HepG2 (cell line): ENCODE data around the gene RRP36. TPM values are rescaled to one million over a fixed set of nuclear protein-coding genes. Genes with fewer than 3 reads are reported as not detected.

Experiments
- ATAC-seq: fragments of 200-7000 bp; cut with Tn5 transposase; 3 replicates; pipeline ENCODE4 v1.9.1; 2020; ENCODE audit warnings: mild to moderate bottlenecking, moderate library complexity
- BruUV-seq: library from RNA; stranded (reverse); fragments of 400-500 nt; replicated peaks from 2 replicates; lab custom pipeline; 2021; lab: Mats Ljungman, UMichigan
- CTCF ChIA-PET: fragments of 300-600 bp; formaldehyde crosslinking; extraction: SDS; loops from one replicate; lab custom pipeline; 2021; ENCODE audit warnings: low total read pairs, inconsistent platforms, low intra/inter-chr PET ratio; lab: Yijun Ruan, JAX
- POLR2A ChIA-PET: fragments of 350-600 bp; sonication (Branson Sonifier 250); formaldehyde crosslinking; loops from one replicate; lab custom pipeline; 2020; ENCODE audit warnings: antibody characterized with exemption, inconsistent platforms; lab: Yijun Ruan, JAX
- DNase-seq: peaks from one replicate; pipeline ENCODE4 v3.0.0-alpha.2; 2015; ENCODE audit warnings: low spot score
- FAIRE-seq: peaks from 3 replicates; lab custom pipeline; 2011; peaks lifted over from hg19 to GRCh38; lab: Jason Lieb, UNC
- H2AFZ ChIP-seq: one replicate; pipeline ENCODE4 v1.6.1; 2011; ENCODE audit warnings: low read length, inconsistent platforms
- H3K27ac ChIP-seq: fragments of 300-600 bp; 3 replicates; pipeline ENCODE4 v1.8.0; 2011; ENCODE audit warnings: mixed run types, mild to moderate bottlenecking, mixed read lengths, low read length, inconsistent platforms; ENCODE audit not compliant: insufficient read depth; ENCODE audit errors: extremely low read length
- H3K27me3 ChIP-seq, 2 experiments: fragments of 200-600 bp in 1 of 2; 2 replicates in 1 of 2; 3 replicates in 1 of 2; pipeline versions ENCODE4 v1.6.0 to v1.8.0; 2011; ENCODE audit warnings: low read length in 2 of 2, mild to moderate bottlenecking in 2 of 2, moderate library complexity in 2 of 2, inconsistent platforms in 1 of 2; ENCODE audit not compliant: insufficient read depth in 2 of 2, control insufficient read depth in 1 of 2
- H3K36me3 ChIP-seq, 2 experiments: fragments of 200-600 bp in 1 of 2; replicated peaks in 1 of 2; 2 replicates in 1 of 2; 3 replicates in 1 of 2; pipeline versions ENCODE4 v1.5.1 to v1.8.0; 2011; ENCODE audit warnings: low read length in 2 of 2, inconsistent platforms in 1 of 2; ENCODE audit not compliant: insufficient read depth in 2 of 2, control insufficient read depth in 1 of 2
- H3K4me1 ChIP-seq: 2 replicates; pipeline ENCODE4 v1.5.1; 2012; ENCODE audit warnings: low read length, inconsistent platforms; ENCODE audit not compliant: insufficient read depth
- H3K4me2 ChIP-seq: 2 replicates; pipeline ENCODE4 v1.6.0; 2011; ENCODE audit warnings: low read depth, low read length, inconsistent platforms
- H3K4me3 ChIP-seq, 3 experiments: fragments of 200-600 bp in 1 of 3; sonication (generic), shearing (Covaris generic) in 1 of 3; replicated peaks in 1 of 3; 2 replicates each; pipeline ENCODE4 v1.5.1; 2011 to 2016; ENCODE audit warnings: low read length in 3 of 3, inconsistent platforms in 2 of 3, low read depth in 2 of 3, mild to moderate bottlenecking in 2 of 3, control low read depth in 1 of 3, mixed read lengths in 1 of 3; ENCODE audit not compliant: insufficient read depth in 1 of 3
- H3K79me2 ChIP-seq: one replicate; pipeline ENCODE4 v1.6.1; 2011; ENCODE audit warnings: low read length, inconsistent platforms; ENCODE audit not compliant: insufficient read depth
- H3K9ac ChIP-seq: 2 replicates; pipeline ENCODE4 v1.6.0; 2011; ENCODE audit warnings: mild to moderate bottlenecking, low read depth, low read length, inconsistent platforms; ENCODE audit not compliant: insufficient read depth
- H3K9me3 ChIP-seq: 2 replicates; pipeline ENCODE4 v1.5.1; 2012; ENCODE audit warnings: mild to moderate bottlenecking, low read length
- H4K20me1 ChIP-seq: 2 replicates; pipeline ENCODE4 v1.6.0; 2011; ENCODE audit warnings: inconsistent platforms, mild to moderate bottlenecking, low read length, moderate library complexity; ENCODE audit not compliant: insufficient read depth
- CBX5 ChIP-seq: sonication (generic); formaldehyde crosslinking; IDR thresholded peaks from 2 replicates; pipeline ENCODE4 v1.4.0; 2020; ENCODE audit warnings: missing genetic modification reagents, borderline replicate concordance
- MBNL3 ChIP-seq: fragments of 250-450 bp; sonication (Bioruptor Pico); conservative IDR thresholded peaks from 2 replicates; pipeline ENCODE4 v1.8.0; 2022; ENCODE audit warnings: mild to moderate bottlenecking, inconsistent platforms
- MEIS1 ChIP-seq: sonication (generic); formaldehyde crosslinking; IDR thresholded peaks from 2 replicates; pipeline ENCODE4 v1.9.0; 2021; ENCODE audit warnings: mild to moderate bottlenecking, missing genetic modification reagents, moderate library complexity, borderline replicate concordance
- PITX1 ChIP-seq: sonication (generic); formaldehyde crosslinking; IDR thresholded peaks from 2 replicates; pipeline ENCODE4 v1.5.1; 2020; ENCODE audit warnings: mild to moderate bottlenecking, missing genetic modification reagents
- POGZ ChIP-seq: sonication (generic); formaldehyde crosslinking; IDR thresholded peaks from 2 replicates; pipeline ENCODE4 v1.4.0; 2020; ENCODE audit warnings: mild to moderate bottlenecking, missing genetic modification reagents
- THYN1 ChIP-seq: sonication (generic); formaldehyde crosslinking; IDR thresholded peaks from 2 replicates; pipeline ENCODE4 v1.8.1; 2023; ENCODE audit warnings: low read depth, mild to moderate bottlenecking, moderate library complexity, missing genetic modification reagents, borderline replicate concordance
- YEATS4 ChIP-seq: sonication (generic); formaldehyde crosslinking; IDR thresholded peaks from 2 replicates; pipeline ENCODE4 v1.4.0; 2020; ENCODE audit warnings: missing genetic modification reagents, borderline replicate concordance
- ZFYVE20 ChIP-seq: sonication (generic); formaldehyde crosslinking; IDR thresholded peaks from 2 replicates; pipeline ENCODE4 v1.8.0; 2023; ENCODE audit warnings: low read depth, mild to moderate bottlenecking, moderate library complexity, missing genetic modification reagents, borderline replicate concordance
- ZNF234 ChIP-seq: sonication (generic); formaldehyde crosslinking; conservative IDR thresholded peaks from 2 replicates; pipeline ENCODE4 v1.5.1; 2020; ENCODE audit warnings: mild to moderate bottlenecking, missing genetic modification reagents
- ZNF367 ChIP-seq: sonication (generic); formaldehyde crosslinking; IDR thresholded peaks from 2 replicates; pipeline ENCODE4 v1.4.0; 2020; ENCODE audit warnings: missing genetic modification reagents, borderline replicate concordance
- ZNF513 ChIP-seq: sonication (generic); formaldehyde crosslinking; conservative IDR thresholded peaks from 2 replicates; pipeline ENCODE4 v1.5.0; 2020; ENCODE audit warnings: missing genetic modification reagents
- ZNF652 ChIP-seq: IDR thresholded peaks from 2 replicates; pipeline ENCODE4 v1.6.1; 2016; ENCODE audit warnings: low read depth, borderline replicate concordance
- ZNF703 ChIP-seq: sonication (generic); formaldehyde crosslinking; IDR thresholded peaks from 2 replicates; pipeline ENCODE4 v1.5.1; 2020; ENCODE audit warnings: missing genetic modification reagents, mild to moderate bottlenecking, moderate library complexity, borderline replicate concordance
- WGBS: methylation state at CpG from one replicate; pipeline ENCODE4 v1.1.6; 2017; ENCODE audit warnings: low lambda C conversion rate; 5-methylcytosine and 5-hydroxymethylcytosine counted together
- in situ Hi-C: cut with HindIII; loops from 2 replicates; pipeline ENCODE4 v1.10.0; 2017; ENCODE audit warnings: low pct_unique_long_range_greater_than_20kb; ENCODE audit not compliant: extremely low pct_ligation_motif_present
- intact Hi-C: fragments of 100-400 bp; cut with micrococcal nuclease; formaldehyde crosslinking; loops from one replicate; pipeline ENCODE4 v1.10.0; 2022; ENCODE audit not compliant: unreplicated experiment
- polyA plus RNA-seq, 8 experiments: library from polyadenylated mRNA; depleted of rRNA in 3 of 8; stranded (reverse) in 7 of 8; unstranded in 1 of 8; fragments of >200 nt; fragmentation: Illumina TruSeq in 4 of 8; extraction: Trizol in 4 of 8; gene quantifications; 2 replicates each; pipeline versions ENCODE4 v1.2.1 to v1.2.3, GENCODE V29; 2011 to 2016; ENCODE audit warnings: low read depth in 4 of 8, missing spikeins in 1 of 8, mixed read lengths in 1 of 8; ENCODE audit not compliant: insufficient read depth in 1 of 8
- total RNA-seq, 5 experiments: library from RNA; depleted of rRNA; stranded (reverse); fragments of >200 nt; fragmentation: Illumina TruSeq; extraction: Trizol; gene quantifications; 2 replicates each; pipeline ENCODE4 v1.2.3, GENCODE V29; 2016; ENCODE audit warnings: low read depth in 1 of 5
- TF ChIP-seq, protein P1 (sequence below): fragments of 450-650 bp; IDR thresholded peaks from 2 replicates; pipeline ENCODE4 v1.6.1; 2017; ENCODE audit warnings: mild to moderate bottlenecking
- TF ChIP-seq, protein P2 (sequence below): sonication (generic); formaldehyde crosslinking; IDR thresholded peaks from 2 replicates; pipeline ENCODE4 v1.4.0; 2020; ENCODE audit warnings: missing genetic modification reagents

The RRP36 gene
- total and polyA plus RNA-seq, 2 of the 13 experiments (the other 11 are each of a cell fraction or from before 2014, with no cell fraction given): 29.5 to 144 TPM

GRCh38 chr6:43036712-43037111, 15.3 kb downstream of the RRP36 start:
- Histone ChIP-seq H2AFZ (no peak overlapping the region), H3K9ac (no peak overlapping the region), H3K4me2 (no peak overlapping the region), H3K27ac (no peak overlapping the region)
- no peak for ATAC-seq
- ChIA-PET CTCF (no interaction called here), POLR2A (interaction anchor here (0.6 to 5.2 kb wide), 7 partner anchors 16 to 57 kb away, joined by 3 to 41 read pairs (median 4); partner anchors contain the start of genes CUL7, KLC4, KLHDC3 and MEA1)
- 95% methylated on average over 9 of the region's 9 CpGs for WGBS
- BruUV-seq: no TSS peak
- TF ChIP-seq POGZ (CRISPR knock-in tag): no peak
- no peak for TF ChIP-seq ZNF652
- no peak for TF ChIP-seq MBNL3 (CRISPR knock-in tag)
- no peak for TF ChIP-seq ZFYVE20 (CRISPR knock-in tag)
- no peak for TF ChIP-seq THYN1 (CRISPR knock-in tag)
- no peak for TF ChIP-seq PITX1 (CRISPR knock-in tag)
- TF ChIP-seq ZNF513 (CRISPR knock-in tag): no peak
- TF ChIP-seq, protein P1, sequence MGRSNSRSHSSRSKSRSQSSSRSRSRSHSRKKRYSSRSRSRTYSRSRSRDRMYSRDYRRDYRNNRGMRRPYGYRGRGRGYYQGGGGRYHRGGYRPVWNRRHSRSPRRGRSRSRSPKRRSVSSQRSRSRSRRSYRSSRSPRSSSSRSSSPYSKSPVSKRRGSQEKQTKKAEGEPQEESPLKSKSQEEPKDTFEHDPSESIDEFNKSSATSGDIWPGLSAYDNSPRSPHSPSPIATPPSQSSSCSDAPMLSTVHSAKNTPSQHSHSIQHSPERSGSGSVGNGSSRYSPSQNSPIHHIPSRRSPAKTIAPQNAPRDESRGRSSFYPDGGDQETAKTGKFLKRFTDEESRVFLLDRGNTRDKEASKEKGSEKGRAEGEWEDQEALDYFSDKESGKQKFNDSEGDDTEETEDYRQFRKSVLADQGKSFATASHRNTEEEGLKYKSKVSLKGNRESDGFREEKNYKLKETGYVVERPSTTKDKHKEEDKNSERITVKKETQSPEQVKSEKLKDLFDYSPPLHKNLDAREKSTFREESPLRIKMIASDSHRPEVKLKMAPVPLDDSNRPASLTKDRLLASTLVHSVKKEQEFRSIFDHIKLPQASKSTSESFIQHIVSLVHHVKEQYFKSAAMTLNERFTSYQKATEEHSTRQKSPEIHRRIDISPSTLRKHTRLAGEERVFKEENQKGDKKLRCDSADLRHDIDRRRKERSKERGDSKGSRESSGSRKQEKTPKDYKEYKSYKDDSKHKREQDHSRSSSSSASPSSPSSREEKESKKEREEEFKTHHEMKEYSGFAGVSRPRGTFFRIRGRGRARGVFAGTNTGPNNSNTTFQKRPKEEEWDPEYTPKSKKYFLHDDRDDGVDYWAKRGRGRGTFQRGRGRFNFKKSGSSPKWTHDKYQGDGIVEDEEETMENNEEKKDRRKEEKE: no peak
- no peak for TF ChIP-seq ZNF367 (CRISPR knock-in tag)
- TF ChIP-seq MEIS1 (CRISPR knock-in tag): no peak
- no peak for TF ChIP-seq ZNF703 (CRISPR knock-in tag)
- TF ChIP-seq CBX5 (CRISPR knock-in tag): no peak
- TF ChIP-seq ZNF234 (CRISPR knock-in tag): no peak
- TF ChIP-seq YEATS4: no peak
- TF ChIP-seq, protein P2, sequence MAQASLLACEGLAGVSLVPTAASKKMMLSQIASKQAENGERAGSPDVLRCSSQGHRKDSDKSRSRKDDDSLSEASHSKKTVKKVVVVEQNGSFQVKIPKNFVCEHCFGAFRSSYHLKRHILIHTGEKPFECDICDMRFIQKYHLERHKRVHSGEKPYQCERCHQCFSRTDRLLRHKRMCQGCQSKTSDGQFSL (CRISPR knock-in tag): no peak
- TF ChIP-seq, all 625 proteins: peak for 0
- intact Hi-C loops: no loop called here
- Histone ChIP-seq H3K4me1 (peaks cover 12% of the 10 kb centered on the region), H3K36me3 (peaks cover 31 to 64% of the 10 kb centered on the region in 2 experiments), H3K79me2 (no peaks in the 10 kb centered on the region), H3K9me3 (no peaks in the 10 kb centered on the region), H4K20me1 (peaks cover 3% of the 10 kb centered on the region; the same call in 1 of the 2 replicates), H3K4me3 (no peak overlapping the region), H3K27me3 (no peaks in the 10 kb centered on the region)
- in situ Hi-C loops: no loop called here
- FAIRE-seq (no peak), DNase-seq (no peak)
